ENCODE results near the gene ARAF.
"Not testable (repeated sequence)": the region's sequence is repeated elsewhere in the genome, so short reads cannot be mapped to it uniquely, and the experiment has no call there.

The ARAF gene

DNA sequence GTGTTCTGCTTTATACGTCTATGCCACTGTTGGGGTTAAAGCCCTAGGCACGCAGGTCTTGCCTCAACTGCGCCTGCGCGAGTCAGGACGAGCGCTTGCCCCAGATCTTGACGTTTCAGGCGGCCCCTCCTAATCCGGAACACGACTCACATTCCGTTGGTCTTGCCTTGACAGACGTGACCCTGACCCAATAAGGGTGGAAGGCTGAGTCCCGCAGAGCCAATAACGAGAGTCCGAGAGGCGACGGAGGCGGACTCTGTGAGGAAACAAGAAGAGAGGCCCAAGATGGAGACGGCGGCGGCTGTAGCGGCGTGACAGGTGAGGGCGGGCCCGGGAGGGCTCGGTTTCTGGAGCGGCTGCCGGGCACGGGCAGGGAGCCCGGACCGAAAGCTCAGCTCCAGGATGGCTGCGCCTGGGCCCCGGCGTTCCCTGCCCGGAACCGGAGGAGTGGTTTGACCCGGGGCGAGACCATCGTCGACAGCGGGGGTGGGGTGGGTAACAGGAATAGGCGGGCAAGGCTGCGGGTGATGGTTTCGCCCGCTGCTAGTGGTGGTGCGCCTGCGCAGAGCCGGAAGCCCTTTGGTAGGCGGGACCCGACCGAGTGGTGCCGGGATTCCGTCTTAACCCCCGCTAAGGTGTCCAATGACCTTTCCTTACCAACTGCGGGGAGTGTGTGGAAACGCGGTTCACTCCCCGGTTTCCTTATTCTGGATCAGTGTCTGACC lies at the start of gene ARAF:
Gene ARAF (plus strand): TSS at position 272 of the 725 bp plus-strand sequence. CDS start 1,763 bp downstream, outside the sequence.
- DNase-seq, result peak; percentile 90

DNA sequence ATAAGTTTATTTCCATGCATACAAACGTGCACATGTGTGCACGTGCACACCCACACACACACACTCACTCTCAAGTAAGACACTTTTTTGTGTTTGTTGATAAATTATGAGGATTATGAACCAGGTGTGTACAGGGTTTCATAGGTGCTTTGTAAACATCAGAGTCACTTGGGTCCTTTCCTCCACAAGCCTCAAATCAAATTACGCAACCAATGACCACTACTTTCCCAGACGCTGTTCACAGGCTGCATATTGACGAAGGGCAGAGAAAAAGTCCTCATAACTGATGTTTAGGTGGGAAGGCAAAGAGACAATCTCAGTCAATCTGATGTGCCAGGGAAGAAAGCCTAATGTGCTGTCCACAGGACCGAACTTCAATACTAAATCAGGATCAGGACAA lies 48.6 kb upstream of the ARAF start:
- DNase-seq, result not testable (repeated sequence)

DNA sequence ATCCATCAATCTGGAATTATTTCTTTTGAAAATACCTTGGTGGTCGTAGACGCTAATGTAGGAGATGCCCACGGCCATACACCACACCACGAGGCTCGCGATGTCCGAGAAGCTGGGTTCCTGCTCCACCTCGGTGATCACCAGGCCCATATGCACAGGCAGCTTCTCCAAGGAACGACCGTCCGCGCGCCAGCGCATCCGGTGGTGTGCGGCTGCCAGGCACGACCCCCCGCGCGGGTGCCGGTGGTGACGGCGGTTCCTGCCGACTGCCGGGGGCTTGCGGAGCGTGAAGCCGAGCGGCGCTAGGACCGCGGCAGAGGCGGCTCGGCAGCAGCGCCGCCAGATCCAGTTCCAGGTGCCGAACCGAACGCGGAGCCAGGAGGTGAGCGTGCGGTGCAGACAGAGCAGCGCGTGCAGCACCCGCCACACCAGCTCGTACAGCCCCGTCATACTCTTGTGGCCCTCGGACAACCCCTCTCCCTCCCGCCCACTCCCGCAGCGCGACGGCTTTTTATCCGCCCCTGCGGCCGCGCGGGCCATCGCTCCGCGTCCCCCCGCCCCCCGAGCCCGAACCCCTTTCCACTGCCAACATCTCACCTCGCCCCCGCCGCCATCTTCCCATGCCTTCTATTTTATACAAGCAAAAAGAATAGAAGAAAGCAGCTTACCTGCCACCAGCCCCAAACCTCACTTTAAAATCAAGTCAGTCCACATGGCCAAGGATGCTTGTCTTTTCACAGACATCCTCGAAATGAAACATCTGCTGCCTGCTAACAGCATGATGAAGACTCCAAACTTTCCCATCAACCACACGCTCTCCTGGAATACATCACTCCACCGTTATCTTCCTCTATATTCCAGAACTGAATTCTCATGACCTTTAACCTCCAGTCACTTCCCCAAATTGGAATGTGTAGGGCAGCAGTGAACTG lies 47.7 kb upstream of the ARAF start:
- DNase-seq, result not testable (repeated sequence)

DNA sequence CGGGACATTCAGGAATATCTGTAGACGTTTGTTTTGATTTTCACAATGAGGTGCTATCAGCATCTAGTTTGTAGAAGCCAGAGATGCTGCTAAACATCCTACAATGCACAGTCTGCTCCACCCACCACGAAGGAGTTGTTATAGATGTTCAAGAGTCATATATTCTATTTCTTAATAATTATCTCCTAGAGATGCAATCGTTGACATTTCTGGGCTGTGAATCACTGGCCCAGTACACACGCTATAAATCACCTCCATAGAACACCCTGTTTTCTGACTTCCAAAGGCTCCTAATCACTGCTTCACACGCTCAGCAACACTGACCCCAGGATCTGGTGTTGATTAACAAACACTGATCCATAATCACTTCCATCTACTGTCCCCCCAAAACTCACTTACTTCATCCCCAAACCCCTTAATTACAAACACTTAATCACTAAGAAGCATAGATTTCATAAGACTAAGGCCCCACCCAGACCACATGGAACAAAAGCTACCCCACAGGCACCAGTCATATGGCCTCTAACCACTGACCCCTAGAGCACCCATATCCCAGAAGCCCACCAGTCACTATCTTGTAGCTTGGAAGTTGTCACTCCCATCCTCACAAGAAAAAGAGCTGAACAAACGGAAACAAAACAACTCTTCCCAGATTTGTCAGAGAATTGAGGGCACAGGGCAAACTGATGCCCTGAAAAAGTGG lies 46.3 kb upstream of the ARAF start:
- no peak for DNase-seq

DNA sequence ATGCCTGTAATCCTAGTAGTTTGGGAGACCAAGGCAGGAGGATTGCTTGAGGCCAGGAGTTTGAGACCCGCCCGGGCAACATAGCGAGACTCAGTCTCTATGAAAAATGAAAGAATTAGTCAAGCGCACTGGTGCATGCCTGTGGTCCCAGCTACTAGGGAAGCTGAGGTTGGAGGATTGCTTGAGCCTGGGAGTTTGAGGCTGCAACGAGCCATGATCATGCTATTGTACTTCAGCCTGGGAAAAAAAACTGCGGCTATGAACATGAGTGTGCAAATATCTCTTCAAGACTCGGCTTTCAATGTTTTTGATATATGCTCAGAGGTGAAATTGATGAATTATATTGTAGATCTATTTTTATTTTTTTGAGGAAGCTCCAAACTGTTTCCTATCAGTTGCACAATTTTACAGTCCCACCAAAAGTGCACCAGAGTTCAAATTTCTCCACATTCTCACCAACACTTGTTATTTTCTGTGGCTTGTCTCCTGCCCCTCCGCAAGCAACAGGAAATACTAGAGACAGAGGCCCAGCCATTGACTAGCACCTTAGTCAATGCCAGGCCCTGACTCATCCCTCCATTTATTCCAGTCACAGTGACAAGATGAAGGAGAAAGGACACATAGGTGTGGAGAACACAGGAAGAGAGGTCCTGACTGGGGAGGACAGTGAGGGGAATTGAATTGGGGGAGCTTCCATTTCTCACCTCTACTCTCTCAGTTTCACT lies 44.9 kb upstream of the ARAF start:
- no peak for DNase-seq

DNA sequence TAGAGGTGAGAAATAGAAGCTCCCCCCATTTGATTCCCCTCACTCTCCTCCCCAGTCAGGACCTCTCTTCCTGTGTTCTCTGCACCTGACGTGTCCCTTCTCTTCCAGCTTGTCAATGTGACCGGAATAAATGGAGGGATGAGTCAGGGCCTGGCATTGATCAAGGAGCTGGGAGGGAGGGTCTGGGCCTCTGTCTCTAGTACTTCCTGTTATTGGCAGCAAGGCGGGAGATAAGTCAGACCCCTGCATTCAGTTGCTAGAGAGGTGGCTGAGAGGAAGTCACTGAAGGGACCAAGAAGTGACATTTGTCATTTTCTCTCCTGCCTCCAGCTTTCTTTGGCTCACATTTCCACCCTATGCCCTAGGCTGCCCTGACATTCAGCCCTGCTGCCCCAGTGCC lies 42.9 kb upstream of the ARAF start:
- no peak for DNase-seq

DNA sequence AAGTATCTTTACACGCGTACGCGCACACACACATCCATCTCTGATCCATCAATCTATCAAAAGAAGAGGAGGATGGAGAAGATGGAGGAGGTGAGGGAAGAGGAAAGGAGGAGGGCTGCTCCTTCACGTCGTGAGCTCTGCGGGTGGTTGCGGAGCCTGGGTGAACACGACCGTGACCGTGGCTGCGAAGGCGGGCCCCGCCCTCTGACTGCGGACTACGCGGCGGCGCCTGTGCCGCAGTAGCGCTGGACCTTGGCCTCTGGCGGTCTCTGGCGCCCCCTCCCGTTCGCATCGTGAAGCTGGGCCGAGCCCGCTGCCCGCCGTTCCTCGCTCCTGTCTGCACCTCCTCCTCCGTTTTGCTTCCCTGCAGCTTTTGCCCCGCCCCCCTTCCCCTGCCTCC lies 37.7 kb upstream of the ARAF start:
- DNase-seq, result peak; percentile 61

DNA sequence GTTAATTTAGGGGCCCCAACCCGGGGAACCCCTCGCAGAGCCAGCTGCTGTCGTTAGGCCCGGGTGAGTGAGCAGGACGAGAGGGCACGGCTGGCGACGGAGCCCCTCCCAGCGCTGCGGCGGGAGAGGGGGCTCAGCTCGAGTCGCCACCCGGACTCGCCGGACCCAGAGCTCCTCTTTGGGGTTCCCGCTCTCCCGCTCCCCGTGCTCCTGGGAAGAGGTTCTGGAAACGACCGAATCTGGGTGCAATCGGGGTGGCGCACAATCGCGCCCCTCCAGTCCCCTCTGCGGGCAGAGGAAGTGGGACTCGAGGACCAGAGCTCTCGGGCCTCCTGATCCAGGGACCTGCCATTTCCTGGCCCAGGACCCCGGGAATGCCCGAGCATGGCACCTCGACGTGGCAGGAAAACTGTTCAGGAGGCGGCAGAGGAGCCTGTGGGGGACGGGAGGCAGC lies 37.3 kb upstream of the ARAF start:
- no peak for DNase-seq

DNA sequence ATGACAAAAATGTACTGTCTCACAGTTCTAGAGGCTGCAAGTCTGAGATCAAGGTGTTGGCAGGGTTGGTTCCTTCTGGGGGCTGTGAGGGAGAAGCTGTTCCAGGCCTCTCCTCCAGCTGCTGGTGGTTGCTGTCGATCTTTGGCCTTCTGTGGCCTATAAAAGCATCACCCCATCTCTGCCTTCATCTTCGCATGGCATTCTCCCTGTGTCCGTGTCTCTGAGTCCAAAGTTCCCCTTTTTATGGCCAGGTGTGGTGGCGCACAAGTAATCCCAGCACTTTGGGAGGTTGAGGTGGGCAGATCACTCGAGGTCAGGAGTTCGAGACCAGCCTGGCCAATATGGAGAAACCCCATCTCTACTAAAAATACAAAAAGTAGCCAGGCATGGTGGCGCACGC lies 31.5 kb upstream of the ARAF start:
- DNase-seq, result no peak

DNA sequence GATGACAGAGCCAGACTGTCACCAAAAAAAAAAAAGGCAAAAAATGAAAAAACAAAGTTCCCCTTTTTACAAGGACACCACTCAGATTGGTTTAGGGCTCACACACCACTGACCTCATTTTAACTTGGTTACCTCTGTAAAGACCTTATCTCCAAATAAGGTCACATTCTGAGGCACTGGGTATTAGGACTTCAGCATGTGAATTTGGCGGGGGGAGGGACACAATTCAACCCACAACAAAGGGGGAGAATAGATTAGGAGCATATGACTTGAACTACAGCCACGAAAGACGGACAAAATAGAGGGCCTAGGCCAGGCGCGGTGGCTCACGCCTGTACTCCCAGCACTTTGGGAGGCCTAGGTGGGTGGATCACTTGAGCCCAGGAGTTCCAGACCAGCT lies 31.0 kb upstream of the ARAF start:
- no peak for DNase-seq

DNA sequence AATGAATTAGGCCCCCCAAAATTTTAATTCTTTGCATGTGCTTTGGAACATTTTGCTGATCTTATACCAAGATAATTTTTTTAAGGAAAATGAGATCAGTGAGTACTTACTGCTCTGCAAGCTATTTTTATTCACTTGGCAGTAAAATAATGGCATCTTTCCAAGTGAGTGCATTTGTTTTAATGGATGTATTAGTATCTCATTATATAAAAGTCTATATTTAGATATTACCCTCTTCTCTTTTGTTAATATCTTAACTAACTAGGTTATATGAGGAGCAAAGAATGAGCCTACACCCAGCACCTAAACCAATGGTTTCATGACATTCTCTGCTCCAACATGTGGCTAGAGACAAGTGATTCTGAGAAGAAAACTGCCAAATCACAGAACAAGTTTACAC lies 21.1 kb upstream of the ARAF start:
- DNase-seq, result no peak

DNA sequence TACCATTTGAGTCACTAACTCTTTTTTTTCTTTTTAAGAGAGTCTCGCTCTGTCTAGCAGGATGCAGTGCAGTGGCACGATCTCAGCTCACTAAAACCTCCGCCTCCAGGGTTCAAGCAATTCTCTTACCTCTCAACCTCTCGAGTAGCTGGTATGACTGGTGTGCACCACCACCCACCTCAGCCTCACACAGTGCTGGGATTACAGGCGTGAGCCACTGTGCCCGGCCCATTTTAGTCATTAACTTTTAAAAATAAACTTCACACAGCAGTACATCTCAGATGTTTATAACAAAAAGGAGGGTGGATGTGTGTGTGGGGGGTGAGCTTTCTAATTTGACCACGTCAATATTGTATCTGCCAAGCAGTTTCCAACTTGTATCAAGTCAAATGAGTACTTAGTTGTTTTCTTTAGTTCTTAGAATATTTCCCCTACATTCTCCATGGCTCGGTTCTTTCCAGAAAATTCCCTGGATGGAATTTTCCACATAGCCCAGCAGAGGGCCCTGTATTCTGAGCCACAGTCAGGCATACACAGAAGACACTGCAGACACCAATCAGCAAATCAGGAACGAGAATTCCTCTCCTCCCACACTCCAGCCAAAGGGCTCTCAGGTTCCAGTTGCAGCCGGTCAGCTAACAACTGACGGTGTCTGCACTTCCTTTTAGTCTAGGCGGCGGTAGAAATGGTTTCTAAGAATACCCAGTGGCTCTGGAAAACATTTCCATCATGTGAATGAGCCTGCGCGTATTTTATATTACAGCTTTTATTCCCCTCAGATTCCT lies 20.1 kb upstream of the ARAF start:
- peak; percentile 86 for DNase-seq

DNA sequence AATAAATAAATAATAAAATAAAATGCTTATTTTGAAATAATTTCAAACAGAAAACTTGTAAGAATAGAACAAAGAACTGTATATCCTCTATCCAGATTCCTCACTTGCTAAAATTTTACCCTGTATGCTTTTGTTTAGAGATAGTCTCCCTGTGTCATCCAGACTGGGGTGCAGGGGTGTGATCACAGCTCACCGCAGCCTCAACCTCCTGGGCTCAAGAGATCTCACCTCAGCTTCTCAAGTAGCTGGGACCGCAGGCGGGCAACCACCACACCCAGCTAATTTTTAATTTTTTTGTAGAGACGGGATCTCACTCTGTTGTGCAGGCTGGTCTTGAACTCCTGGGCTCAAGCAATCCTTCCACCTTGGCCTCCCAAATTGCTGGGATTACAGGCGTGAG lies 17.5 kb upstream of the ARAF start:
- DNase-seq, result no peak

DNA sequence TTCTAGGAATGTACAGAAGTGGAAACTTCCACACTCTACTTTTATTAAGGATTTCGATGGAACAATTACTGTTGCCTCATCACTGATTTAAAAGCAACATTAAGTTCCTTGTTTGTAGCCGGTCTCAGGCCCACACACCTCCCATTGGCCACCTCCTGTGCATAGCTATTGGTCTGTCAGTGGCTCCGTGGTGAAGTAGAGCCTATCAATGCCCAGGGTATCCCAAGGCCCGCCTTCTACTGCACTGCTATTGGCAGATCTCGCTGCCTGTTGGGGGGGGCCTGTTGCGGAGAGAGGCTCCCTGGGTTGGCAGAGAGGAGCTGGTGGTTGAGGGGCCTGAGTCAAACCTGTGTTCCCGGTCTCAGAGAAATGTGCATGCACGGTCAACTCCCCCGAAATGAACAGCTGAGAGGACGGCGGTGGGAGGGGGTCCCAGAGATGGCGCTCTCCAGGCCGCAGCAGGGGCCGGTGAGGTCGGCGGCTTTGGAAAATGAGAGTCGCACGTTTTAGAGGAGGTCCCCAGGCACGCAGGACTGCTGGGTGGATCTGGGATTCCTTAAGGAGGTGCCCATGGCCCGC lies 4.9 kb upstream of the ARAF start:
- DNase-seq, result no peak

DNA sequence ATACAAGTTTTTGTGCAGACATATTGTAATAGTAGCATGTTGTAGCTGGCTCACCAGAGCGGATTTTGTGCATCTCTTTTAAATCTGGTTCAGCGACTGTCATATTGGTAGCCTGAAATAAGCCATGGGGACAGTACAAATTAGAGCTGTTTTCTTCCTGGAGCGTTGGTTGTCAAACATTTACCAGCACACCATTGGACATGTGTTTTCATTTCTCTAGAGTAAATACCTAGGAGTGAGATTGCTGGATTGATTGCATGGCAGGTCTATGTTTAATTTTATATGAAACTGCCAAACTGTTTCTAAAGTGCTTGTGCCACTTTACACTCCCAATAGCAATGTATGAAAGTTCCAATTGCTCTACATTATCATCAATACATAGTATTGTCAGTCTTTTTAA lies 2.6 kb upstream of the ARAF start:
- DNase-seq, result no peak

DNA sequence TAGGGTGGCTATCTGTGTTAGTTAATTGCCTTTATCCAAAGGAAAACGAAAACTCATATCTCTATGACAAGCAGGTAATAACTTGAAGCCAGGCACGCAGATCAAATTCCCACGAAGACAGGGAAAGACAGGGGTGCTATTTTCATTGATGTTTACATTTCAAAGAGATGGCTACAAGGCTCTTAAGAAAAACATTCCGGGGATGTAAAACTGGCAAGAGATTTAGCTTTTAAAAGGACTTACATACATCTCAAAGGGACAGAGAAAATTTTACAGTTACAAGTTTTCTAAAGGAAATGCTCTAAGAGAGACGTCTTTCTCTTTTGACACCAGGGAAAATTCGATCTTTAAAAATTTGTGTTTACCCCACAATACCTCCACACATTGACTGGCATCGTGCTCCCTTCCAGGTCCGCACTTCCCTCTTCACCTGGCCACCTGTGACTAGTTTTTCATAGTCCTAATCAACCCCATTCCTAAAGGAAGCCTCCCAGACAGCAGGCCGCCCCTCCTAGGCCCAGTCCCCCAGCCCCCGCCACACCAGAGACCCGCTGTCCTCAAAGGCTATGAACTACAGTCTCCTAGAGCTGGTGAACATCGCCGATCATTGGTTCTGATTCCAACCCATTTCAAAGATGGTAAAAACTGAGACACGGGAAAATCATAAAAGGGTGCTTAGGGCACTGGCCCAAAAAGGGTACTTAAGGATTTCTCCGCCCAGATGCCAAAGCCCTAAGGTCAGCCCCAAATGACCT lies 649 bp upstream of the ARAF start:
- no peak for DNase-seq

DNA sequence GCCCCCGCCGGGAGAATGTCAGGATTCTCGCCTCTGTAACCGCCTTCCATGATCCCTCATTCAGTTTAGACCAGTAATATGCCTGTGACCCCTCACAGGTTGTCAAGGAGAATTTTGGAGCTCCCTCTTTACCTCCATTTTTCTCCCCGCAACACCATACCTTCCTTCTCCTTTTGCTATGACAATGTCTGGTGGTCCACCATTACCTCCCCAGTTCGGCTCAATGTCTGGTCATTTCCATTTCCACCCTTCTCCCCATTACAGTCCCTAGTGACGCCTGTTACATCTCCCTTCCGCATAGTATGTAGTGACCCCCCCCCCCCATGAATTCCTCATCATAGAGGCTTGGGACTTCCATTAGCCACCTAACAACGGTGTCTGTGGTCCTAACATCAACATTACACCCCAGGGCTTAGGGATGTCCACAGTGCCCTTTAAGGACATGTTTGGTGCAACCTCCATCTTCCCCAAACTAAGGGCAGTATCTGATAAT lies 700 bp downstream of the ARAF start:
- DNase-seq, result no peak

DNA sequence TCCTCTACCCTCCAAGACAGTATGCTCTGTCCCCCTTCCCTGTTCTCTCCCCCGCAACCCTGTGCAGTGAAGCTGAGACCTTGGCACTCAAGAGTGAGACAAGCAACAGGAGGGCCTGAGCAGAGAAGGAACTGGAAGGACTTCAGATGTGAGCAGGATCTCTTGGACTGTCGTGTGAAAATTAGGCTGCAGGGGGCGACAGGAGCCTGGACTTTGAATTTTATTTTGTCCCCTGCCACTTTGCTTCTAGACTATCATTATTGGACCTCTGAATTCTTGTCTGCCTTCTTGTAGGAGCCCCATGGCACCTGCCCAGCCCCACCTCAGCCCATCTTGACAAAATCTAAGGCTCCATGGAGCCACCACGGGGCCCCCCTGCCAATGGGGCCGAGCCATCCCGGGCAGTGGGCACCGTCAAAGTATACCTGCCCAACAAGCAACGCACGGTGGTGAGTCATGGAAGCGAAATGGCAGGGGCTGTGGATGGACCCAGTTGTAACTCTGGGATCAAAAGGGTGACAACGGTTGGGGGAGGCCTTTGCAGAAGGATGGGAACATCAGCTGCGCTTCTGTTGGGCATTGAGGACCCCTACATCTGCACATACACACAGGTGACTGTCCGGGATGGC lies 1.7 kb downstream of the ARAF start:
- DNase-seq, result no peak

DNA sequence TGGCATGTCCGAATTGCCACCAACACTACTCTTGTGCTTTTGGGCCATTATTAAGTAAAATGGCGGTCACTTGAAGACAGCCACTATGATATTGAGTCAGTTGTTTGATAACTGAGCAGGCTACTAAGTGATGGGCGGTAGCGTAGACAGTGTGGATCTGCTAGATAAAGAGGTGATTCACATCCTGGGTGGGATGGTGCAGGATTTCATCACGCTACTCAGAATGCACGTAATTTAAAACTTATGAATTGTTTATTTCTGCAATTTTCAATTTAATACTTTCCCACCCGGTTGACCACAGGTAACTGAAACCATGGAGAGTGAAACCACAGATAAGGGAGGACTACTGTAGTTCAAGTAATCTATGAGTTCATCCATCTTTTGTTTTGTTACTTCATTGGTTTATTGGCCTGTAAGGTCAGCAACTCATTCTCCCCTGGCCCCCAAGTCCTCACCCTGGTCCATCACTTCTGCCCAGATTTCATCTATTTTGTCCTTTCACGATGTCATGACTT lies 2.9 kb downstream of the ARAF start:
- DNase-seq, result no peak

Measured in NCI-H526 treated with DMSO at 0.1 percent for 48 hours (cell line).